GM19438 (cell line): ENCODE measurements around the gene PCNT.

ENCODE experiments used
- ATAC-seq: cut with Tn5 transposase; IDR thresholded peaks from one replicate; pipeline ENCODE4 v1.9.1; 2021; ENCODE audit warnings: low read depth; ENCODE audit not compliant: unreplicated experiment

The PCNT gene

DNA sequence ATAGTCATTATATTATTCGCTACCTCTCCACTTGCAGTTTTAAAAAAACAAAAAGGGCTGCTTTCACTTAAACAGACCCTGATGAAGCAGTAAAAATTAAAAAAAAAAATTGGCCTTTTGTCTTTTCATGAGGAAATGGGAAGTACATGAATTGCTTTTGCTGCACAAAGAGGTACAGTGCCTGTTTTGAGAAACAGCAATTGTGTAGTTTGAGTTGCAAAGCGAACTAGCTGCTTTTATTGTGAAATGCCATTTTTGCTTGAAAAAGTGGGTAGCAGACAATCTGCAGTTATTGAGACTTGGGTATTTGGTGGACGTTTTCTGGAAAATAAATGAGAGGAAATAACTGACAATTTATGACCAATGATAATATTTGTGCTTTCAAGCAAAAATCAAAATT is 141.7 kb downstream of the PCNT start:
- ATAC-seq = no peak

DNA sequence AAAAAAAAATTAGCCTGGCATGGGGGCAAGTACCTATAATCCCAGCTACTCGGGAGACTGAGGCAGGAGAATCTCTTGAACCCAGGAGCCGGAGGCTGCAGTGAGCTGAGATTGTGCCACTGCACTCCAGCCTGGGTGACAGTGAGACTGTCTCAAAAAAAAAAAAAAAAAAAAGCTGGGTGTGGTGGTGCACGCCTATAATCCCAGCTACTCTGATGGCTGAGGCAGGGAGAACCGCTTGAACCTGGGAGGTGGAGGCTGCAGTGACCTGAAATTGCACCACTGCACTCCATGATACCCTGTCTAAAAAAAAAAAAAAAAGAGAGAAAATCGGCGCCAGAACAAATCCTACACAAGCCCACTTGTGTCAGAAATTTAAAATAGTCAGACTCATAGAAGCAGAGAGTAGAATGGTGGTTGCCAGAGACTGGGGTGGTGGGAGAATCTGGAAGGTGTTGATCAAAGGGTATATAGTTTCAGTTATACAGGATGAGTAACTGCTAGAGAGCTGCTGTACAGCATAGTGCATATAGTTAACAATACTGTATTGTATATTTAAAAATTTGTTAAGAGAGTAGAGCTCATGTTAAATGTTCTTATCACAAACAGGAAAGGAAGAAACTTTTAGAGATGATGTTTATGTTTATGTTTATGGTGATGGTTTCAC is 144.3 kb downstream of the PCNT start:
- no peak for ATAC-seq

DNA sequence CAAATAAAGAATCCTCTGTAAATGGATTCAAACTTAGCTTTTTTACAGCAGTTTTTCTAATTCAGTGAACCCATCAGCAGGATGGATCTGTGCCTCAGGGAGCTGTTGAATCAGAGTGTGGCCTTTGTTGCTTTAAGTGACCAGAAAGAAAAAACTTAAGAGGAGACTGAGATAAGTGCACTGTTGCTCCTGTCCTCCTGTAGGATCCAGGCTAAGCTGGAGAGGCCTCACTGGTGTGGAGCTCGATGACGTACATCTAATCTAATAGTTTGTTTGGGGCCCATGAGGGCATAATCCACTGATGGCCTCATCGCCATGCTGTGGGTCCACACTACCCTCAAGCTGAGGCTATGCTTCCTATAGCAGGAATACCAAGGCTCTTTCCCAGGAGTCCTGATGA is 145.3 kb downstream of the PCNT start:
- no peak for ATAC-seq

DNA sequence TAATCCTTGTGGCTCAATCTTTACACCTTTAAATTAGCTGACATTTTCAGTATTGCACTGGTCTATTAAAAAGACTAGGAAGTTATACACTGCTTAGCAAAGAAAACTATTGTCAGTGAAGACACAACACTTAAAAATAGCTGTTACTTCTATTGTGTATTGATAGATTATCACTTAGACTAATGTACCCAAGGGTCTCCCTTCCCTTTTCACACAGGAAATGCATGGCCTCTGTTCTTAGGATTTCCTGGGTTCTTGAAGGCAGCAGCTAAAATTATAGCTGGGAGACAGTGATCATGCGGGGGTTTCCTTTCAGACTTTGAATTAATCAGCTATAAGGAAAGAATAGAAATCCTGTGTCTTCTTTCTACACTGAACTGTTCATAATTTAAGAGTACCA is 147.6 kb downstream of the PCNT start:
- ATAC-seq = no peak

DNA sequence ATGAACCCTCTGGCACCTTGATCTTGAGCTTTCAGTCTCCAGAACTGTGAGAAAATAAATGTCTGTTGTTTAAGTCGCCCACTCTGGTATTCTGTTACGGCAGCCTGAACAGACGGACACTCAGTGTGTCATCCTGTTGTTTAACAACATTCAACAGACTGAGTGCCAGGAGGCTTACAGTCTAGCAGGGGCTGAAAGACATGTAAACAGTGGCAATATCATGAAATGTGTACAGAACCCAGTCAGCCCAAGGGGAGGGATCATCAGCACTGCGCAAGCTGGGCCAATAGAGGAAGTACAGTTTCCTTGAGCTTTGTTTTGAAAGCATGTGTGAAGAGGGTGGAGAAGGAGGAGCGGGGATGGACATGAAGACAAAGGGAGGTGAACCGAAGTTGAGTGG is 148.3 kb downstream of the PCNT start:
- ATAC-seq = no peak

DNA sequence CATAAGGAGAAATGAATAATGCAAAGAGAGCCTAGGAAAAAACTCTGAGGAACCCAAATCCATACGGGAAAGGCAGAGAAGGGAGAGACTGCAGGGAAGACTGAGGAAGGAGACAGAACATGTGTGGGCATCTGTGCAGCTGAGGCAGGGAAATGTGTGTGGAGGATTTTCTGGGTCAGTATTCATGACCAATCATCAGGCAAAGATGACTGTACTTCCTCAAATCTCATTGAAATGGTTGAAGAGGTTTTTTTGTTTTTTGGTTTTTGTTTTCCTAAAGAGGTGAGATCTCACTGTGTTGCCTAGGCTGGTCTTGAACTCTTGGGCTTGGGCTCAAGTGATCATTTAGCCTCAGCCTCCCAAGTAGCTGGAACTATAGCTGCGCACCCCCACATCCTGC is 150.4 kb downstream of the PCNT start:
- ATAC-seq = no peak

DNA sequence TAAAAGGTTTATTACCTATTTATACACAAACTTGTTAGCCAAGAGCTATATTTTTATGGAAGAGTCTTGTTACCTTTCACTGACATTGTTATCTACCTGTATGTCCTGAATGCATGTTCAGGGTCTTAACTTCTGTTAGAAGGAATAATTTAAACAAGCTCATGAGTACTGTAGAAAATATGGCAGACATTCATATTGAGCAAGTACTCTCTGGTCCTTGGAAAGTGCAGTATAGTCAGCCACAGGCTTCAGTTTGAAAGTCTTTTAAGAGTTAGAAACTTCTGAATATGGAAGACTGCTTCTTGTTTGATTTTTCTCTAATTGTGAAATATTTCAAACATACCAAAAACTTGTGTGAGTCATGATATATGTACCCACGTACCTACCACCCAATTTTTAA is 151.3 kb downstream of the PCNT start:
- ATAC-seq = no peak

DNA sequence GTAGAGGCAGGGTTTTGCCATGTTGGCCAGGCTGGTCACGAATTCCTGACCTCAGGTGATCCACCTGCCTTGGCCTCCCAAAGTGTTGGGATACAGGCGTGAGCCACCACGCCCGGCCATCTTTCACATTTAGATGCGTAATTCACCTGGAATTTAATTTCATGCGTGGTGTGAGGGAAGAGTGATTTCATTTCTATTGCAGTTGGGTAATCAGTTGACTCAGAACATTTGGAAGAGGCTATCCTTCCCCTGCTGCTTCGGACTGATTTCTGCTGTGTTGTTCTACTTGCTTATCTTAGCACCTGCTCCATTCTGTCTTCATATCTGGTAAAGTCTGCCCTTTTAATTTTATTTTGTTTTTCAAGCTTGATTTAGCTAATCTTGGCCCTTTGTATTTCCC is 153.8 kb downstream of the PCNT start:
- no peak for ATAC-seq

DNA sequence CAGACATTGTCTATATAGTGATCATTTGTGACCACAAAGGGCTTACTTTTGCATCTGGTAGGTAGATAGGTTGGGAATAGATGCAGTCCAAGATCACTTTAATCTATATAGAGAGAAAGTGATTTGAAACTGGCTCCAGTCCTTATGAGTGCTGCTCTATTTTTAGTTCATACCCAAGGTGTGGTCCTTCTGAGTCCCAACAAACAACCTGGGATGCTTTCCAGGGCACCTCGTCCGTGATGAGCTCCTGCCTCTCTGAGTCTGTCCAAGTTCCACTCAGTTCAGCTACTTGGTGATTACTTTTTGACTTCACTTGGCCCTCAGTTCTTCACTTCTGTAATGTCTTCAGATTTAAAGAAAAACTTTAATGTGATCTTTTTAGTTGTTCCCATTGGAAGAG is 155.0 kb downstream of the PCNT start:
- no peak for ATAC-seq

DNA sequence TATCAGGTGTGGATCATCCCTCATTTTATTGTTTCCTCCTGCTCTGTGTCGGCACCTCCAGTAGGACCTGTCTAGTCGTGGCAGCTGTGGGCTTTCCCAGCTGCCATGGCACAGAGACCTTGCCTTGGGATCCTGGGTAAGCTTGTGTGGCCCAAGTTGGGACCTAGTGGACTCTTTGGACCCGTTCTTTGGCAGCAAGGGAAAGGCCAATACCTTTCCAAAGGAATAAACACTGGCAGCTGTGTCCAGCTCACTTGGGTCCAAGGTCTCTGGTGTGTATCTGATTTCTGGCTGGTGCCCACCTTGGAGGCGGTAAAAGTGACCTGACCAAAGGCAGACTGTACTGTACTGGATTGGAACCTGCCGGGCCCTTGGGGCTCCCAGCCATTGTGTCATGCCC is 156.5 kb downstream of the PCNT start:
- no peak for ATAC-seq

DNA sequence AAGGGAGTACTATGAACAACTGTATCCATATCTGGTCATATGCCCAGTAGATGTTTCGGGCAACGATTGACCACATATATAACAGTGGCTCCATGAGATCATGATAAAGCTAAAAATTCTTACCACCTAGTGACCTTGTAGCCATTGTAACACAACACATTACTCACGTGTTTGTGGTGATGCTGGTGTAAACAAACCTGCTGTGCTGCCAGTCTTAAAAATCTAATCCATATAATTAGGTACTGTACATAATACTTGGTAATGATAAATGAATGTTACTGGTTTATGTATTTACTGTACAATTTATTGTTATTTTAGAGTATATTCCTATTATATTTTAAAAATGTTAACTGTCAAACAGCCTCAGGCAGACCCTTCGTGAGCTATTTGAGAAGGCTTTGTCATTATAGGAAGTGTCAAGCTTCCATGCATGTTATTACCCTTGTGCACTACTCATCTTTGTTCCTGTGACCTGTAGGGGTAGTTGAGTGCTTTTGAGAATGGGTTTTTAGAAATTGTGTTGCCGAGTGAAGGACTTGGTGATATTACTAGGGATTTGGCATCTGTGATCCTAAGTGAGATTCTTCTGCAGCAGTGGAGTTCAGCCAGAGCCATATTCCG is 158.4 kb downstream of the PCNT start:
- ATAC-seq = no peak

DNA sequence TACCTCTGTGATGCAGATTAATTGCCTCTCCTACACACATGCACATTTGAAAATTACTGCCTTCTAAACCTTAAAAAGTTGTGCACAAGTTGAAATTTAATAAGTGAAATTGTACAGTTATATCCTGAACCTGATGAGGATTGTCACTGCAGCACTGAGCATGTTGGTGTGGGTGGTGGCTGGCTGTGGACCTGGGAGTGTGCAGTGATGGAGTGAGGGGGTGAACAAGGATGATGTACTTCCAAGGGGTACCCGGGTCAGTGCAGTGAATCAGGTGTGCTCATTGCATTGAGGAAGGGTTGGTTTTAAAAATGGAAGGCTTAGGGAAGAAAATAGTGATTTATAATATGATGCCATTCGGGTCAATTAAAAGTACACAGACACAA is 158.9 kb downstream of the PCNT start:
- ATAC-seq = no peak

DNA sequence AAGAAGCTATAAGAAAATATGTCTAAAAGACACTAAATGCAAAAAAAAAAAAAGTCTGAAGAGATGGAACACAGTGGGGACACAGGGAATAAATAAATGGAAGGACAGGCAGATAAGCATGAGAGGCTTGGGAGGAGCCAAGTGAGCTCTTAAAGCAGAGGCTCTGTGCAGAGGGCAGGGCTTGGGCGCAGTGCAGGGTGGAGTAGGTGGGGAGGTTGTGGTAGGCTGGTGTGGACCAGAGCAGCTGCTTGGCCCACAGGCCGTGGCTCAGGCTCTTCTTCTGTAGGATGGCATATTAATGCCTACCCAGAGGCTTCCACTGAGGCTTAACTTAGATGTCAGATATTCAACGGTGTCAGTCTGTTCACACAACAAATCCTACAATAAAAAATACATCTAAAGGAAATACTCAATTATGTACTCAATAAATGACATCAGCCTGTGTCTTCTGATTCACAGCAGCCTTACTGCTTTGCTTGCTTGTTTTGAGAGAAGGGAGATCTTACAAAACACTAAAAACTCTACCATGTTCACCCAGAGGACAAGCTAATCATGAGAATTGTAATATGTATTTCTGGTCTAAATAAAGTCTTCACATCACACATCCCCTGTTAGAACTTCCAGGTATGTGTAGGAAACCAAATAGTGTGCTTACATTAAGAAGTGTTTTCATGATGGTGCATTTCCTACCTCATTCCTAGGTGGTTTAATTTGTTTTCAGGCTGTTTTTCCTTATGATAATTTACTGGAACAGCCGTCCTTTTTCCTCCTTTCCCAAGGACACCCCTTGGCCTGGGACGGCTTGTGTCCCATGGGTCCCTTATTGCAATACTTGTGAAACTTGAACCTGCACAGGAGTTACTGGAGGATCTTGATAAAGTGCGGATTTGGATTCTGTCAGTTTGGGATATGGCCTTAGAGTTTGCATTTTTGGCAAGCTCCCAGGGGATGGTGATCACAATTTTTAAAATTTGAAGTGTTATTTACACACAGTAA is 159.6 kb downstream of the PCNT start:
- no peak for ATAC-seq

DNA sequence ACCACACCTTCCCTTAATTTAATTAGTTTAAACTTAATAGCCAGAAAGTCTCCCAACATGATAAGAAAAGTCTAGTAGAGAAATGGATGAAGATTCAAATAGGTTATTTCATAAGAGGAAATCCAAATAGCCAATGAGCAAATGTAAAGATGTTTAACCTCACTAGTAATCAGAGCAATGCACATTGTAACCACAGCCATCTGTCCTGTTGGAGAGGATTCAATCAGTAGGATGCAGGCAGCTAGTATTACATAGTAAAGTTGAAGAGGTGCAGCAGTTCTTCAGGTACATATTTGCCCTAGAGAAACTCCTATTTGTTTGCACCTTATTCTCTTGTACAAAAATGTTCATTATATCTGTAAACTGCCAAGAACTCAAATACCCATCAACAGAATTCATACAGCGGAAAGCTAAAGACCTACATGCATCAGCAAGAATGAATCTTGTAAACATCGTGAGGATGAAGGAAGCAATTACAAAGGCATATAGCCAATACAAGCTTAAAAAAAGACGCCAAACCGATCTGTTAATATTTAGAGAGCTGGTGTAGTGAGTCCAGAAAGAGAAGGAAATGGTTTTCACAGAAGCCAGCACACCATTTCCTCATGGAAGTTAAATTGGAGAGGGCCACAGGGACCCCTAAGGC is 162.6 kb downstream of the PCNT start:
- no peak for ATAC-seq

DNA sequence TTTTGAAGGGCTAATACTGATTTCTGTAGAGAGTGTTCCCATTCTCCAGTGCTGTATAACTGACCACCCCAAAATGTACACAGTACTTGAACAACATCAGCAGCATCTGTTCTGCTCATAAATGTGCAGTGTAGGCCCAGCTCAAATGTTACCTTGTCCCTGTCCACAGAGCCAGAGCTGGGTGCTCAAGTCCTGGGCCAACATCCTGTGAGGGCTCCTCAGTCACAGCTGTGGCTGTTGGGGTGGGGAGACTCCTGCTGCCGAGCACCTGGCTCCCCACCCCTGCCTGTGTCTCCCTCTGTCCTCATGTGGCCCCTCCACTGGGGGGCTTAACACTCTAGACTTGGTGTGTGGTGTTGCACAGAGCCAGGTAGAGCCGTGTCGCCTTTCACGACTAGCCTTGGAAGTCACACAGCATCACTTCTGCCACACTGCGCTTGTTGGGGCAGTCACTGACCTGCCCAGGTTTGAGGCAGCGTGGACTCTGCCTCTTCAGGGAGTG is 165.3 kb downstream of the PCNT start:
- ATAC-seq = no peak

DNA sequence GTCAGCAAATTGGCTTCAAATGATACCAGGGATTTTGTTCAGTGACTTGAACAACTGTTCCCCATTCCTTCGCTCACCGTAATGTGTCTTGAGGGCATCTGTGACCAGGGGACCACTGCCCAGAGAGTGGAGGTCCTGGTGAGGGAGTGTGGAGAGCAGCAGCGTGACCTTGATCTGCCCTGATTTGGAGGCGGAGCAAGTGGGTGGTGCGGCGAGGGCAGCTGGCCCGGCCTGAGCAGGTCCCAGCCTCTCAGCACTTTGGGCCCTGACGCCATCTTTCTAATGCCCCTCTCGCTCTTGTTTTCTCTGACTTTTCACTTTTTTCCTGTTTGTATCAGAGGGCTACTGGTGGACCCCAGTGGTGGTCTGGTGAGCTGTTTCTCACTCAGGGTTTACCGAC is 165.8 kb downstream of the PCNT start:
- ATAC-seq = no peak

DNA sequence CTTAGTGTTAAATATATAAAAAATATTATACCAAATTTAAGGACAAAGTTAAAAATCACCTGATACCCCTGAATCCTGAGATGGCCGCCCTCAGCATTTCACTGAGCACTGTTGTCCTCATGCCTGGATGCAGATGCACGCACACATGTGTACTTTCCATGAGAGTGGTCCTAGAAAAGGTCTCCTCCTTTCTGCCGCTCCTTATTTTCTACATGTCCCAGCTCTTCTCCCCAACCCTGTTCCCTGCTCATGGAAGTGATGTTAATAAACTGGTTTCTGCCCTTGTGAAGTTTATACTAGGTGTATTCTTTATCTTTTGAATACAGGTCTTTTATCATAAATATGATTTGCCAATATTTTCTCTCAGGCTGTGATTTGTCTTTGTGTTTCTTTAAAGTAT is 167.6 kb downstream of the PCNT start:
- no peak for ATAC-seq

DNA sequence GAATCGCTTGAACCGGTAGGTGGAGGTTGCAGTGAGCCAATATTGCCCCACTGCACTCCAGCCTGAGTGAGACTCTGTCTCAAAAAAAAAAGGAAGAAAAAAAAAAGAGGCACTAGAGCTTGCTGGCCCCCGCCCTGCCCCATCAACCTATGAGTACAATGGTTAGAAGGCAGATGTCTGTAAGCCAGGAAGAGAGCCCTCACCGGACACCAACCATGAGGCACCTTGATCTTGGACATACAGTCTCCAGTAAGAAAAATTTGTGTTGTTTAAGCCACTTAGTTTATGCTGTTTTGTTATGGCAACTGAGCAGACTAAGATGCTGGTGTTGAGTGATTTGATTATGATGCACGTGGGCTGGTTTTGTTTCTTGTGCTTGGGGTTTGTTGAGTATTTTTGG is 168.9 kb downstream of the PCNT start:
- no peak for ATAC-seq

DNA sequence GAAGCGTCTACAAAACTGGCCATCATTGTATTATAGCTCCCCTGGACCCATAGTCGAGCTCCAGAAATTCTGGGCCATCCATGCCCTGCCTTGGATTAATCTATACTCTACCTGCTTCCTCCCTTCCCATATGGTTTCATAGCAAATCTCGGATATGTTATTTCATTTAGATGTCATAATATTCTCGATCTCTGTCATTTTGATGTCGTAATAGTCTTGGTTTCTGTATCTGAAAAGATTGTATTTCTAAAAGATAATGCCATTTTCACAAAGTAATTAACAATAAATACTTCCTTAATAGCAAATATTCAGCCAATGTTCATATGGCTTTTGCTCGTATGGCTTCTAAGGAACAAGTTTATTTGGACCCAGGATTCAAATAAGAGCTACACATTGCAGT is 169.9 kb downstream of the PCNT start:
- ATAC-seq = no peak
